LNCAP (cell line): ENCODE measurements around the gene GABARAPL1.

Experiments used
- CTCF ChIP-seq: fragments of 450-650 bp; IDR thresholded peaks from 2 replicates; pipeline ENCODE4 v1.5.1; 2017; ENCODE audit warnings: mild to moderate bottlenecking

GABARAPL1 gene

GRCh38 chr12:10227648-10228047 is 15.0 kb downstream of the GABARAPL1 start:
- no peak for TF ChIP-seq CTCF

GRCh38 chr12:10234562-10234961 is 21.9 kb downstream of the GABARAPL1 start:
- no peak for TF ChIP-seq CTCF

DNA sequence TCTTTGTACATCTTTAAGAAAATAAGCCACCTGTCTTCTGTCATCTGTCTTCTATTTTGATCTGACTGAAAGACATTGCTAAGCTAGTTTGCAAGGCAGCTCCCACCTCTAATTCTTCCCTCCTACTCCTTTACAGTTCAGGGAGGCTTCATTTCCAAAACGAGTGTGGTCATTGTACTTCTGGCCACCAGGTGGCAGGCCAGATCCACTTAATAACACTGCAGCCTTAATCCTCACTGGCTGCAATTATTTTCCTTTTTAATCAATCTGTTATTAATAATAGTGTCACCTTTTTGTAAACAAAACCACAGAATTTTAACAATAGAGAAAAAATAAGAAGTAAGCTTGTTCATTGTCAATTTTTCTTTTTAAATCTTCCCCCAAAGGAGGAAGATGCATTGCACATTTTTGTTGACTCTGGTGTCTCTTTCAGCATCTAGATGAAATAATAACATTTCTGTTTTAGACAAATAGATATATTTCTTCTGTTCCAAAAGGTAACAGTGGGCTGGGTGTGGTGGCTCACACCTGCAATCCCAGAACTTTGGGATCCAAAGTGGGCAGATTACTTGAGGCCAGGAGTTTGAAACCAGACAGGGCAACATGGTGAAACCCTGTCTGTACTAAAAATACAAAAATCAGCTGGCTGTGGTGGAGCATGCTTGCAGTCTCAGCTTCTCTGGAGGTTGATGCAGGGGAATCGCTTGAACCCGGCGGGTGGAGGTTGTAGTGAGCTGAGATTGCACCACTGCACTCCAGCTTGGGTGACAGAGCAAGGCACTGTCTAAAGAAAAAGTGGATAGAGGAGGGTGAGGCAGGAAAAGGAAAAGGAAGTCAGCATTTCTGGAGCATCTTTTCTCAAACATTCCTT is 23.3 kb downstream of the GABARAPL1 start:
- peak; percentile 82 for TF ChIP-seq CTCF

DNA sequence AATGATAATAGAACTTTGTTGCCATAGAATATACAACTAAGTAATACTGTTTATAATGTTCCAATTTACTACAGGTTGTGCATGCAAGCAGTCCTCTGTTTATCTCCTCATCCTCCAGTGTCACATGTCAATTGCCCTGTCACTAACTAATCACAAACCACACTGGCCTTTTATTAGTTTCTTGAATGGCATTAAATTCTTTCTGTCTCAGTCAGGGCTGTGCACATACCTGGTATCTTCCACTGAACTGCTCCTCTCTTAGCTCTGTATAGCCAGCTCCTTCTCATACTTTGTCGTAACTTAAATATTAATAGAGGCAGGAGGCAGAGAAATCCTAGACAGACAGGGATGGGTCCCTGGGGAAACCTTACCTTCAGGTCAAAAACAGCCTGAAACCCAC is 24.0 kb downstream of the GABARAPL1 start:
- TF ChIP-seq CTCF = no peak

GRCh38 chr12:10238526-10238925 is 25.8 kb downstream of the GABARAPL1 start:
- TF ChIP-seq CTCF = no peak

- no peak for TF ChIP-seq CTCF
Measured at GRCh38 chr12:10241290-10241689, 28.6 kb downstream of the GABARAPL1 start.

- TF ChIP-seq CTCF = no peak
Measured at GRCh38 chr12:10241727-10242126, 29.1 kb downstream of the GABARAPL1 start.
